GM19438 (cell line): ENCODE results near the gene RABGAP1L.
"Not testable (repeated sequence)": the region's sequence is repeated elsewhere in the genome, so short reads cannot be mapped to it uniquely, and the experiment has no call there.

Source experiments
- ATAC-seq: cut with Tn5 transposase; IDR thresholded peaks from one replicate; pipeline ENCODE4 v1.9.1; 2021; ENCODE audit warnings: low read depth; ENCODE audit not compliant: unreplicated experiment

RABGAP1L gene

DNA sequence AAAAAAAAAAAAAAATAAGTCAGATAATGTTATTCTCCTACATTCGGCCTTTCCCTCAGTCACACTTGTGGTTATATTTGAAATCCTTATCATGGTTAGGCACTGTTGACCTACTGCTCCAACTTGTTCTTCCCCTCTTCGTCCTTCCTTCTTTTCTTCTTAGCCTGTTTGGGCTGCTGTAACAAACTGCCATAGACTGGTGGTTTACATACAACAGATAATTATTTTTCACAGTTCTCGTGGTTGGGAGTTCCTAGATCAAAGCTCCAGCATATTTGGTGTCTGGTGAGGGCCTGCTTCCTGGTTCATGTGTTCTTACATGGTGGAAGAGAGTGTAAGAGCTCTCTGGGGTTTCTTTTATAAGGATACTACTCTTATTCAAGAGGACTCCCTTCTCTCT, 73.4 kb downstream of the RABGAP1L start:
- no peak for ATAC-seq

DNA sequence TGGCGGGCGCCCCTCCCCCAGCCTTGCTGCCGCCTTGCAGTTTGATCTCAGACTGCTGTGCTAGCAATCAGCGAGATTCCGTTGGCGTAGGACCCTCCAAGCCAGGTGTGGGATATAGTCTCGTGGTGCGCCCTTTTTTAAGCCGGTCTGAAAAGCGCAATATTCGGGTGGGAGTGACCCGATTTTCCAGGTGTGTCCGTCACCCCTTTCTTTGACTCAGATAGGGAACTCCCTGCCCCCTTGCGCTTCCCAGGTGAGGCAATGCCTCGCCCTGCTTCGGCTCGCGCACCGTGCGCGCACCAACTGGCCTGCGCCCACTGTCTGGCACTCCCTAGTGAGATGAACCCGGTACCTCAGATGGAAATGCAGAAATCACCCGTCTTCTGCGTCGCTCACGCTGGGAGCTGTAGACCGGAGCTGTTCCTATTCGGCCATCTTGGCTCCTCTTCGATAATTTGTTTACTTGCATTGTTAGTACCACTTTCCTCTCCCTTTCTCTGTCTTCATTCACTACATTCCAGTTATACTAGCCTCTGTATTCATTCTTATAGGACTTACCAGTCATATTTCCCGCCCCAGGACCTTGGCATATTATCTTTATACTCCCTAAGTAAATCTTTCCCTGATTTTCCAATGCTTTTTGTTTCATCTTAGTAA, 79.7 kb downstream of the RABGAP1L start:
- ATAC-seq, result not testable (repeated sequence)

- no peak for ATAC-seq
These were observed 80.2 kb downstream of the RABGAP1L start for GRCh38 chr1:174239541-174239940.

GRCh38 chr1:174242856-174243255, 83.5 kb downstream of the RABGAP1L start:
- no peak for ATAC-seq

GRCh38 chr1:174243451-174244000, 84.2 kb downstream of the RABGAP1L start:
- no peak for ATAC-seq

DNA sequence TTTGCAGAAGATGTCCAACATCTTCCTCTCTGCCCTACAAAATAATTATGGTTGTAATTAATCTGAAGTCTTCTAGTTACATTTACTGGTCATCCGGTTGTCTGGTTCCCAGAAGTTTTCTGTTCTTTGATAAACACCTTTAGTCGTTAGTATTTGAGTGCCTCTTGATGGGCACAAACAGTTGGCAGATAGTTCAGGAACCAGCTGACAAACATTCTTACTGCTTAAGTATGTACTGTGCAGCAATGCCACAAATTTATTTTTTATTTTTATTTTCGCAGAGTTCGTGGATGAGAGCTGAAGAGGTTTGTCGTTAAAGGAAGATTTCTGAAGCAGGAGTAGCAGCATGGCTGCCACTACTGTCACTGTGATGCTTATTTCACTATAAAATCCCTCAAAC, 84.7 kb downstream of the RABGAP1L start:
- ATAC-seq, result no peak

- no peak for ATAC-seq
These were observed 88.2 kb downstream of the RABGAP1L start for GRCh38 chr1:174247472-174247871.

DNA sequence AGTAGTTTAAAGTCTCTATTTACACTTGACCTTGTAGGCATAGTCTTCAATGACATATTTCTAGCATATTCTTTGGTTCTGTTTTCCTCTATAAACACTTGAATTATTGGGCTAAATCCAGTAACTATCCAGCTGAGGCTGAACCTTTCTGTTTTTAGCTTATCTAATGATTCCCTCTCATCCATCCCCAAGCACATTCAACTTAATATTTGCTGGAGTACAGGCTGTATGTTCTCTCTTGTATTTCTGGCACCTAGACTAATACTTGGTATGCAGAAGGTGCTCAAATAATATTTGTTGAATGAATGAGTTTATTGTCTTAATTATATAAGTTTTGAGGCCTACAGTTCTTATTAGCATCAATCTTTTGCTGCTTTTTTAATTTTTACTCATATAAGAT, 88.7 kb downstream of the RABGAP1L start:
- ATAC-seq, result no peak

GRCh38 chr1:174256386-174256785, 97.1 kb downstream of the RABGAP1L start:
- not testable (repeated sequence) for ATAC-seq

DNA sequence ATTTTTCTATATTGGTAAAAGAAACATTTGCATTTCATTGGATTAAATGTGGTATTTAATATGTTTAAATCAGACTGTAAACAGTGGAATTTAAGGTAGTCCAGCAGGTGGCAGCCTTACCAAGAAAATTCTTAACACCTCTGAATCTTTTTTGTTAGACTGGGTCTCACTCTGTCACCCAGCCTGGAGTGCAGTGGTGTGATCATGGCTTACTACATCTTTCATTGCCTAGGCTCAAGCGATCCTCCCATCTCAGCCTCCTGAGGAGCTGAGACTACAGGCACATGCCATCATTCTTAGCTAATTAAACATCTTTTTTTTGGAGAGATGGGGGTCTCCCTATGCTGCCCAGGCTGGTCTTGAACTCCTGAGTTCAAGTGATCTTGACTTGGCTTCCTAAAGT, 98.8 kb downstream of the RABGAP1L start:
- ATAC-seq, result no peak

GRCh38 chr1:174262349-174263241, 103.3 kb downstream of the RABGAP1L start:
- ATAC-seq, result no peak

DNA sequence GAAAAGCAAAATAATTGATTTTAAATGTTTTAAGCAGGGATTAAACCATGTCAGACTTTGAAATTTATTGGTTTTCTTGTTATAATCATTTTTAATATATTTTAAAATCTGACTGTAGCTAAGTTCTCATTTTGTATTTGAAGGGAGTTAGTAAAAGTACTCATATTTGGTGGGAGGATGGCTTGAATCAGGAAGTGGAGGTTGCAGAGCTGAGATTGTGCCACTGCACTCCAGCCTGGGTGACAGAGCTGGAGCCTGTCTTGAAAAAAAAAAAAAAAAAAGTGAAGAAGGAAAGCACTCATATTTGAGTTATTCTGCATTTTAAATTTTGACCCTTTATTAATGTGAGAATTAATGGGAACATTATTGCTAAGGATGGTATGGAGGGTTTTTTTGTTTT, 106.0 kb downstream of the RABGAP1L start:
- ATAC-seq, result no peak

DNA sequence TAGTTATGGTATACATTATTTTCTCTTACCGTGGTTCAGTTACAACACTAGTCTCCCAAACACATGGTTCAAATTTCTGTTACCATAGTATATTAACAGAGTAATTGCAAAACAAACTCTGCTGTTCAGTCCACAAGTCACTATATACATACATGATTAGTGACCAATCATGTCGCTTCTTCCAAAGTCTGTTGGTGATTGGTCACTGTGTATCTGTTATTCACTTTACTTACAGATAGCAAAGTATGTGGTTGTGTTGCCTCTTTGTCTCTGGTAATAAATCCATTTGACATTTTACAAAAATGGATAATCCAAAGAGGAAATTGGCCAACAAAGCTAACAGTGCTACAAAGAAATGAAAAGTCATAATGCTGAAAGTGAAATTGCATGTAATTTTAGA, 107.2 kb downstream of the RABGAP1L start:
- ATAC-seq, result no peak

GRCh38 chr1:174266991-174267612, 107.8 kb downstream of the RABGAP1L start:
- no peak for ATAC-seq

DNA sequence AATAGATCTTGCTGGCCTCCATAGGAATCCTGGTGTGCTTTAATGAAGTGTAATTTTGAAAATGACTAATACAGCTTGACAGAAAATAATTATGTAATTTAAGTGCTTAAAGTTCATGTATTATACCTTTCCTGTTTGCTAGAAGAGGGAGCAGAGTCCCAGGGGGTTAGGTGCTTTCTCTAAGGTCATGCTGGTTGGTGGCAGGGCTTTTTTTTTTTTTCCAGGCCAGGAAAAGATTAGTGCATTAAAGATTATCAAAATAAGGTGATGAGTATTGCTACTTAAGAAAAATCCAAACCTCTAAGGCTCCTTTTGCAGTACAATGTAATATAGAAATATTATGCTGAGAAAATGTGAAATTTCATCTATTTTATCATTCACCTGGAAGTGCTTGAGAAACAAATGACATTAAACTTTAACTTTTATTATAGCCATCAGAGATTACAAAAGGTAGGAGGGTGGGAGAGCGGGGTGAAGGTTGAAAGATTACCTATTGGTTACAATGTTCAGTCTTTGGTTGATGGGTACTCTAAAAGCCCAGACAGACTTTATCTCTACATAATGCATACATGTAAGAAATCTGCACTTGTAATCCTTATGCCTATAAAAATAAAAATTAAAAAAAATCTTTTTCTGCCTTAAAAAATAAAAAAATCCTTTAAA, 110.8 kb downstream of the RABGAP1L start:
- no peak for ATAC-seq

- ATAC-seq, result no peak
These were observed 113.9 kb downstream of the RABGAP1L start for GRCh38 chr1:174273190-174273589.

DNA sequence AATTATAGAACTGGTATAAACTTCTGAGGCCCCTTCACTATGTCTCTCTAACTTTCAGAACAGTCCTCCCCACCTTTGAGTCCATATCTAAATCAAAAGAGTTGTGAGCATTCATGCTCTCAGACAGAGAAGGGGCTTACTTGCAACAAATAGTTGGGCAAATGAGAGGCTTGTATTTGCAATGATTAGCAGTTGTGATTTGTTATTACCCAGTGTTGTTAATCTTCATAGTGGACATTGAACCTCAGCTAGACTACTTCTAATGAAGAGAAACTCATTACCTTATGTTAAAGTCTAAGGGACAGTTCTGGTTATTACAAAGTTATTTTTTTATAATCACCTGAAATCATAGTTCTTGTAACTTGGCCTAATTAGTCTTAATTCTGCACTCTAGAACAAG, 114.5 kb downstream of the RABGAP1L start:
- no peak for ATAC-seq

DNA sequence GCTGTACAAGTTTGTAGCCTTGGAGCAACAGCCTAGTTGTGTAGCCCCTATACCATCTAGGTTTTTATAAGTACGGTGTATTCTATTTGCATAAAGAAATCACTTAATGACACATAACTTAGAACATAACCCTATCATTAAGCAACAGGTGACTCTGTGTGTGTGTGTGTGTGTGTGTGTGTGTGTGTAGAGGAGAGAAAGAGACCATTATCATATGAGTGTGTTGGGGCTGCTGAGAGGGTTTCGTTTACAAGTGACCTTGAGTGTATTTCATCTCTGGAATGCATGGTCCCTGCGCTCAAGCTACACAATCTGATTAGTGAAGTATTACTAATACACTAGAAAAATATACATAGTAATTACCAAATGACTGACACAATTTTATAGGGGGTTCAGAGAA, 115.1 kb downstream of the RABGAP1L start:
- ATAC-seq, result no peak

- ATAC-seq, result no peak
These were observed 115.6 kb downstream of the RABGAP1L start for GRCh38 chr1:174274884-174275283.

DNA sequence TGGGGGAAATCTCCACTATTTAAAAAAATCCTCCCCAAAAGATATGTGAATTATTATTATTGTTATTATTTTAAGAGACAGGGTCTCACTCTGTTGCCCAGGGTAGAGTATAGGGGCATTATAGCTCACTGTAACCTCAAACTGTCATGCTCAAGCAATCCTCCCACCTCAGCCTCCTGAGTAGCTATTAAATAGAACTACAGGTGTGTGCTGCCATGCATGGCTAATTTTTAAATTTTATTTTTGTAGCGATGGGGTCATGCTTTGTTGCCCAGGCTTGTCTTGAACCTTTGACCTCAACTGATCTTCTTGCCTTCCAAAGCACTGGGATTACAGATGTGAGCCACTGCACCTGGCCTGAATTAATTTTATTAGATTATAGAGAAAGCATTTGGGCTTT, 116.8 kb downstream of the RABGAP1L start:
- ATAC-seq, result no peak

GRCh38 chr1:174284052-174284451, 124.7 kb downstream of the RABGAP1L start:
- no peak for ATAC-seq
